Muscle layer of colon (tissue), 2 donors: ENCODE data around the gene RASA3.

ENCODE experiments used
- H3K27ac ChIP-seq: one replicate; pipeline ENCODE4 v1.7.0; 2013; ENCODE audit warnings: low read depth, mild to moderate bottlenecking, low read length, moderate library complexity
- H3K27me3 ChIP-seq, 2 donors: one replicate each; pipeline ENCODE4 v1.7.0; 2013; ENCODE audit warnings: low read length in 2 of 2, mild to moderate bottlenecking in 2 of 2; ENCODE audit not compliant: insufficient read depth in 2 of 2, control insufficient read depth in 1 of 2
- H3K36me3 ChIP-seq: one replicate; pipeline ENCODE4 v1.7.0; 2013; ENCODE audit warnings: mild to moderate bottlenecking, low read length; ENCODE audit not compliant: insufficient read depth
- H3K4me1 ChIP-seq: one replicate; pipeline ENCODE4 v1.7.0; 2013; ENCODE audit warnings: mild to moderate bottlenecking, low read length; ENCODE audit not compliant: insufficient read depth
- H3K4me3 ChIP-seq, 2 donors: one replicate each; pipeline ENCODE4 v1.7.0; 2013; ENCODE audit warnings: low read length in 2 of 2, low read depth in 1 of 2, mild to moderate bottlenecking in 1 of 2, moderate library complexity in 1 of 2
- H3K9ac ChIP-seq: one replicate; pipeline ENCODE4 v1.7.0; 2013; ENCODE audit warnings: low read length
- H3K9me3 ChIP-seq: one replicate; pipeline ENCODE4 v1.7.0; 2013; ENCODE audit warnings: mild to moderate bottlenecking, low read length
- donor health status: abdominal sarcoma.
- donor health status: Adenocarcinoma of cecum.

Gene RASA3

DNA sequence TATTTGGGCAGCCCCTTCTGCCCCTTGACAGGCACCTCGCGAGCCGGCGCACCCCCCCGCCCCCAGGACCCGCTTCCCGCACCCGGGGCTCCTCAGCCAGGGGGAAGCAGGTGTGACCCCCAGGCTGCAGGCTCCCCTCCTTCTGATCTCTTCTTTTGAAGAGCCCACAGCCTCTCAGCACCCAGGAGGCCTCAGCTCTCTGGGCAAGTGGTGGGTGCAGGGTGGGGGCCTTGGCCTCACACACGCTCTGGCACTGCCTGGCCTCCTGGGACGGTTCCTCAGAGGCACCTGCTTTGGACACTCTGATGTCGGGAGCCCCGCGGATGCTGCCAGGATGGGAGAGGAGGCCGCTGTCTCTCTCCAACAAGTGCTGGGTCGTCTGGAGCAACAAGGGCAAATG, 157.0 kb downstream of the RASA3 start:
- H3K4me1 ChIP-seq: peaks cover 16% of the 10 kb centered on the region
- no peak overlapping the region for H3K9ac ChIP-seq
- H3K9me3 ChIP-seq: no peaks in the 10 kb centered on the region
- no peaks in the 10 kb centered on the region for H3K27me3 ChIP-seq
- H3K27ac ChIP-seq: no peak overlapping the region
- H3K36me3 ChIP-seq: peaks cover 14% of the 10 kb centered on the region
- no peak overlapping the region for H3K4me3 ChIP-seq

DNA sequence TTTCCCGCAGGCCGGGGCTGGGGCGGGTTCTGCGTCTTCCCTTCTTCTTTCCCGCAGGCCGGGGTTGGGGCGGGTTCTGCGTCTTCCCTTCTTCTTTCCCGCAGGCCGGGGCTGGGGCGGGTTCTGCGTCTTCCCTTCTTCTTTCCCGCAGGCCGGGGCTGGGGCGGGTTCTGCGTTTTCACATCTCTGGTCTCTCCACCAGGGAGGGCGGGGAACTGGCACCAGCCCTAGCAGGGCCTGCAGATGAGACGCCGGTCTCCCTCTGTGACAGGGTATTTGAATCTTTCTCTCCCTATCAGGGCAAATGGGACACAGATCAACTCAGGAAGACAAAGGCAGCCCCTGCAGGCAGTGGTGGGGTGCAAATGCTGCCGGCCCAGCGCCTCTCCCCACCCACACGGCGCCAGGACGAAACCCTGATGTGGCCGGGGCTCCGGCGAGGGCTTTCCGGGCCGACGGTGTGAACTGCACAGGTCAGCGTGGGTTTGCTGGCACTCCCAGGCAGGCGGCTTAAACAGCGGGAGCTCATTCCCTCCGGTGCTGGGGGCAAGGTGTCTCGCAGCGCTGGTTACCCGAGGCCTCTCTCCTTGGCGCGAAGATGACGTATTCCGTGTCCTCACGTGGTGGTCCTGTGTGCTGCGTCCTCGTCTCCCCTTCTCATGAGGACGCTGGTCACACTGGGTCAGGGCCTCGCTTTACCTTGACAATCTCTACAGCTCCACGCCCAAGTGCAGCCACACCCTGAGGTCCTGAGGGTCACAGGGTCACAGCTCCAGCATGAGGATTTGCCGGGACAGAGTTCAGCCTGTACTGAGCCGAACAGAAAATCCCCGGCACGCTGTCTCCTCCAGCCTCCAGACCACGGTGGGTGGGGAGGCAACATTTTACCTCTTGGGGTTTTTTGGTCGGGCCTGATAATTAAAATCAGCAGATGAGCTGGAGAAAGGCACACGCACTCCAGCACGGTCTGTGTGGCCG, 157.8 kb downstream of the RASA3 start:
- Histone ChIP-seq H3K4me3 (no peak overlapping the region), H3K27ac (no peak overlapping the region), H3K27me3 (no peaks in the 10 kb centered on the region), H3K9ac (no peak overlapping the region), H3K36me3 (peaks cover 7% of the 10 kb centered on the region), H3K4me1 (peaks cover 18% of the 10 kb centered on the region), H3K9me3 (no peaks in the 10 kb centered on the region)

DNA sequence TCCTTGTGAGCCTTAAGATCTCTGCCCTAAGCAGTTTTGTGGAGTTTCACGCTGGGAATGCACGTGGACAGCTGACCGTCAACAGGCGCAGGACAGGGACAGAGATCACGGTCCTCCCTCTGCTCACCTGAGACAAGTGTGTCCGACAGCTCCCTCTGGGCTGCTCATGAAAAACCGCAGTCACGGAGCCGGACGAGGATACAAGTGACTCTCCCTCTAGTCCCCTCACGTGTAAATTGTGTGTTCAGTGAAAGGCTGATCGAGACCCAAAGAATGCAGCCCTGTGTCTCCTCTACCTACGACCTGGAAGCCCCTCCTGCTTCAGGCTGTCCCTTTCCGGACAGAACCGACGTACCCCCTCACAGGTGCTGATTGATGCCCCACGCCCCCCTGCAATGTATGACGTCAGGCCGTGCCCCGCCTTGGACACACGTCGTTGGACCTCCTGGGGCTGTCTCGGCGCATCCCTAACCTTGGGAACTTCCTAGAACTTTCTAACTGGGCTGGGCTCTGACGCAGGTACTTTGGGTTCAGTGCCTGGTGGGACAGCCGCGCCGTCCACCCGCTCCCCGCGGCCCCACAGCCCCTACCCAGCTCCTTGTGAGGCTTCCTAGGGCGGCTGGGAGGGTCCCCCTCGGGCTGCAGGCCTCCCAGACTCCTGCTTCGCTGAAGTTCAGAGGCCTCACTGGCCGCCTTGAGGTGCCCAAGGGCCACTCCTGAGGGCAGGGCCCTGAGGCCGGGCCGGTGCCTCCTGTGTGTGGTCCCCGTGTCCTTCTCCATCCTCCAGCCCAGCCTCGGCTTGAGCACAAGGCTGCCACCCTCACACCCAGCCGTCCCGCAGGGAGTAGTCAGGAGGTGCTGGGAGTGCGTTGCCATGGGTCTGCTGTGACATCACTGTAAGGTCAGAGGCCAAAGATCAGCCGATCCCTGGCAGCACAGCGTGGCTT, 158.9 kb downstream of the RASA3 start, which contains the start of gene C13orf46:
Gene C13orf46, minus strand, starts transcription at position 859 of the 947 bp plus-strand sequence. Its CDS starts 79 bp downstream, at position 780.
- no peak within 1 kb of the TSS for H3K9ac ChIP-seq
- peaks cover 7% of the 10 kb centered on the region for H3K36me3 ChIP-seq
- no peak within 1 kb of the TSS for H3K27ac ChIP-seq
- H3K9me3 ChIP-seq: no peaks in the 10 kb centered on the region
- peaks cover 18% of the 10 kb centered on the region for H3K4me1 ChIP-seq
- H3K27me3 ChIP-seq: no peaks in the 10 kb centered on the region
- no peak within 1 kb of the TSS for H3K4me3 ChIP-seq

DNA sequence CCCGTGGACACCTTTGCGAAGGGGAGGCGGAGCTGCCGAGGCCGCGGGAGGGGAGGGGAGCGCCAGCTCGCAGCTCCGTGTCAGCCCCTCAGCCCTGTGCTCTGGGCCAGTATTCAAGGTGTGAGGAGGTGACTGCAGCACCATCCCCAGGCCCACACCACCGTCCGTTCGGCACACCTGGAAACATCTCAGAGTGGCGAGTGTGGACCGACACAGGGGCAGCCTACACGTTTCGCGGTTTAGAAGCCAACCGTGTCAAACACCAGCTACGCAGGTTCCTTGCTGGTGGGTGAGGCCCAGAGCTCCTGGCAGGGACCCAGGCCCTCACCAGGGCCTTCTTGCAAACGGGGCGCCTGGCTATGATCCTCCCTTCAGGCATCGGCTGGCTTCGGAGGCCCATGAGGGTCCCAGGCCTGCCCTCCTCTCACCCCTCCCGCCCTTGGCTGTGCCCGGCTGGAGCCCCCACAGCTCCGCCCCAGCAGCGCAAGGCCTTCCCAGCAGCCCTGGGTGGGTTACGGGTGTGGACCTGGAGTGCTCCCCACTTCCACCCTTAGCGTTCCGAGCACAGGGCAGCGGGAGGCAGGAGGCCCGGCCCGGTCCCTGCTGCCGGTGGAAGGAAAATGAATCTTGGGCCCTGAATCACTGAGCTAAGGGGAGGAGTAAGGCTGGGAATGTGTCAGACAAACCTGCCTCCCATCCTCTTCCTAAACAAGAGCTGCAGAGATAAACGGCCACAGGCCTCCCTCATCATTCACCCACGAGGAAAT, 159.8 kb downstream of the RASA3 start:
- no peak overlapping the region for H3K9ac ChIP-seq
- H3K36me3 ChIP-seq: peaks cover 7% of the 10 kb centered on the region
- no peak overlapping the region for H3K4me3 ChIP-seq
- H3K9me3 ChIP-seq: no peaks in the 10 kb centered on the region
- peaks cover 18% of the 10 kb centered on the region for H3K4me1 ChIP-seq
- no peaks in the 10 kb centered on the region for H3K27me3 ChIP-seq
- no peak overlapping the region for H3K27ac ChIP-seq

DNA sequence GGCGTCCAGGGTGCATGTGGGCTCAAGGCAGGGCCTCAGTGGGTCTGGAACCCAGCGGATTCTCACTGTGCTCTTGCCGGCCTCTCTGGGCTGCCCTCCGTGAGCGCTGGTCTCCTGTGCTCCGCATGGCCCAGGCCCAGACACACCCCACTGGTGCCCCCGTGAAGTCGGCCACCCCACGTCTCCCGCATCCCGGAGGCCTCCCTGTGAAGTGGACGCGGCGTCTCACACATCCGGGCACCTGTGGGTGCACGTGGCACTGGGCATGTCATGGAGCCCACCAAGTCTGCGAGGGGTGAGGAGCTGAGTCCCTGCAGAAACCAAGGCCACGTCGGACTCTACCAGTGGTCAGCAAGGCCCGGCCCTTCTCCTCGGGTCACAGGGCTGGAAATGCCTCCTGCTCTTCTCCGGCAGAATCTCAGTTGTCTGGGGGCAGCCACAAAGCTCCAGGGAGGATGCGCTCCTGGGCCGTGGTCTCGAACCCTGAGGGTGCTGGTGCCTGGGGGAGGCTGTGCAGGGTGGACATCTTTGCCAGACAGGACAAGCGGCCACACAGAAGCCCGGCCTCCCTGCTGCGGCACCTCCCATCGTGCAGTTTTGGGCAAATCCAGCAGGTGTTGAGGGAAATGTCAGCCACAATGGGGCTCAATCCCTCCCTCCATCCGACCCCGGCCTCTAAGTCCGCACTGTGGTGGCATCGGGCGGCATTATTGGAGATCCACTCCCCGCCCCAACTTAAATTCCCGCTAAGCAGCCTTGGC, 160.8 kb downstream of the RASA3 start:
- Histone ChIP-seq H3K4me1 (peaks cover 18% of the 10 kb centered on the region), H3K4me3 (no peak overlapping the region), H3K27ac (peak overlapping the region; percentile 46)

DNA sequence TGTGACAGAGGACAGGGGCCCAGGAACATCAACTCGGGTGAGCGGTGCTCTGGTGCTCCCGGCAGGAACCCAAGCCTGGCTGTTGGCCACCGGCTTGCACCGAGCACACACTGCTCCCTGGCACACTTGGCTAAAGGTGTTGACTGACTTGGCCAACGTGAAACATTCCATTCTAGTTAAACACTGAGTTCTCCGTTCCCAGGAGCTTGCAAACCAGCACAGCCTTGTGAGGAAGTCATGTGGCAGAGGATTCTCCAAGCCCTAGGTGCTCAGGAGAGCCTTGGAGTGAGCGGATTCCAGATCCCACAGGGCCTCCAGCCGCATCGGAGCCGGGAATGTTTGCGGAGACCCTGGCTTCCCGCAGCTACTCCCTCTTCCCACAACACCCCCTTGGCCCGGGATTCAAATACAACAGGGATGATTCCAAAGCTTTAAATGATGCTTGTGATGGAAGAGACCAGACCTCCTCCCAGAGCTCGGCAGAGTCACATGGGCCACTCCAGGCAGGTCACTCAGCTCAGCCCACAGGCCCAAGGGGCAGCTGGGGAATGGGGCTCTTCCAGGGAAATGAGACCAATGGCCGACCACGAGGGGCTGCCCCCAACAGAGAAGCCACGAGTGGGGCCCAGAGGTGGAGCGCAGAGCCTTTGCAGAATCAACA, 161.5 kb downstream of the RASA3 start:
- Histone ChIP-seq H3K36me3 (no peaks in the 10 kb centered on the region), H3K4me1 (peaks cover 18% of the 10 kb centered on the region), H3K9ac (no peak overlapping the region), H3K4me3 (no peak overlapping the region), H3K9me3 (no peaks in the 10 kb centered on the region), H3K27me3 (no peaks in the 10 kb centered on the region), H3K27ac (peak overlapping the region; percentile 46)

More for the DNA sequence above, 160.8 kb downstream of the RASA3 start:
- no peaks in the 10 kb centered on the region for H3K36me3 ChIP-seq
- H3K9ac ChIP-seq: no peak overlapping the region
- no peaks in the 10 kb centered on the region for H3K27me3 ChIP-seq
- no peaks in the 10 kb centered on the region for H3K9me3 ChIP-seq

DNA sequence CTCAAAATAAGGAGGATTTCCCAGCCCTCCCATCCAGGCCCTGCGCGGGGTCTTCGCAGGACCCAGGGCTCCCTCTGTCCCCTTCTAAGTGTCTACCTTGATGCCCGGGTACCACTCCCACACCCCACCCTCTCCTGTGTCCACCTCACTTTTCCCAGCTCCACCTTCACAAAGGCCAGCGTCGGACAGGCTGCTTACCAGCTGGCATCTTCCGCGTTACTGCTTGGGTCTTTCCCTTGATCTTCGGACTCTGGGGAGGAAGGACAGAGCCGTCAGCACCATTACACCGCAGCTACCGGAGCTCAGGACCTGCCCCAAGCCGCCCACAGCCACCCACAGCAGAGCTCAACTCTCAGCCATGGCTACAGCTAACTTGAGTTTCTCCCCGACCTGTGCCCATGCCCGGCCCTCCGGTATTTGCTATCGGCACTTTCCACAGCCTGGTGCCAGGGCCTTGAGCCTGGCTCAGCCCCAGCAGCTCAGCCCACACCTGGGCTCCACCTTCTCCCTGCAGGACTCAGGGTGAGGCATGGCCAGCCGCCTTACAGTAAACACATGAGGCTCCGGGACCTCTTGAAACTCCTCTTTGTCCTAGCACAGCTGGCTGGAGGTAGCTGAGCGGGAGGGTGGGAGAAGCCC, 162.3 kb downstream of the RASA3 start:
- H3K27ac ChIP-seq: no peak overlapping the region
- no peaks in the 10 kb centered on the region for H3K36me3 ChIP-seq
- H3K9ac ChIP-seq: no peak overlapping the region
- no peaks in the 10 kb centered on the region for H3K27me3 ChIP-seq
- peaks cover 18% of the 10 kb centered on the region for H3K4me1 ChIP-seq
- no peak overlapping the region for H3K4me3 ChIP-seq
- no peaks in the 10 kb centered on the region for H3K9me3 ChIP-seq

DNA sequence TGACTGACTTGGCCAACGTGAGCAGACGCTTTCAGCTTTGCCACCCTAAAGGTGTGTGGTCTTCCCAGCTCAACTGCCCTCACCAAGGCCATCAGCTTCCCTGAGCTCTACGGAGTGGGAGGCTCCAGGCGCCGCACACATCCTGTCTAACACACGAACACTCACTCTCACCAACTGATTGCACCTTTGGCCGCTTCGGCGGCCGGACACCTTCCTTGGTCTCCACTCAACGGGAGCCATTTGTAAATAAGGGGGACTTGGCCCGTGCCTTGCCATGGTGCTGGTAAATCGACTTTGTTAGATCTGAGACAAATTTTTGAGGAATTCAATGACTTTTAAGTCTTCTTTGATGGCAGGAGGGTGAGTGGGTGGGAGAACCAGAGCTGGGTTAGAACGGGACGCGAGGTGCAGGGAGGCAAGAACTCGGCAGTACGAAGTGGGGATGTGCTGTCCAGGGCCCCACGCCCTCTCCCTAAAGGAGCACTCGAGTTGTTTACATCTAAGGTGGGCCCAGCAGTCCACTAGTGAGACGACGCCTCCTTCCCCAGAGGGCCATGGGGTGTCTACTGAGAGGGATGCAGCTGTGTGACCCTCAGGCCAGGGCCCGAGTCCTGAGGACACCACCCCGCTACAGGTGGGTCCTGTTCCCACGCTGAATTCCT, 163.0 kb downstream of the RASA3 start:
- Histone ChIP-seq H3K9me3 (no peaks in the 10 kb centered on the region), H3K36me3 (no peaks in the 10 kb centered on the region), H3K27ac (no peak overlapping the region), H3K4me3 (no peak overlapping the region), H3K9ac (no peak overlapping the region), H3K4me1 (peaks cover 18% of the 10 kb centered on the region), H3K27me3 (no peaks in the 10 kb centered on the region)

DNA sequence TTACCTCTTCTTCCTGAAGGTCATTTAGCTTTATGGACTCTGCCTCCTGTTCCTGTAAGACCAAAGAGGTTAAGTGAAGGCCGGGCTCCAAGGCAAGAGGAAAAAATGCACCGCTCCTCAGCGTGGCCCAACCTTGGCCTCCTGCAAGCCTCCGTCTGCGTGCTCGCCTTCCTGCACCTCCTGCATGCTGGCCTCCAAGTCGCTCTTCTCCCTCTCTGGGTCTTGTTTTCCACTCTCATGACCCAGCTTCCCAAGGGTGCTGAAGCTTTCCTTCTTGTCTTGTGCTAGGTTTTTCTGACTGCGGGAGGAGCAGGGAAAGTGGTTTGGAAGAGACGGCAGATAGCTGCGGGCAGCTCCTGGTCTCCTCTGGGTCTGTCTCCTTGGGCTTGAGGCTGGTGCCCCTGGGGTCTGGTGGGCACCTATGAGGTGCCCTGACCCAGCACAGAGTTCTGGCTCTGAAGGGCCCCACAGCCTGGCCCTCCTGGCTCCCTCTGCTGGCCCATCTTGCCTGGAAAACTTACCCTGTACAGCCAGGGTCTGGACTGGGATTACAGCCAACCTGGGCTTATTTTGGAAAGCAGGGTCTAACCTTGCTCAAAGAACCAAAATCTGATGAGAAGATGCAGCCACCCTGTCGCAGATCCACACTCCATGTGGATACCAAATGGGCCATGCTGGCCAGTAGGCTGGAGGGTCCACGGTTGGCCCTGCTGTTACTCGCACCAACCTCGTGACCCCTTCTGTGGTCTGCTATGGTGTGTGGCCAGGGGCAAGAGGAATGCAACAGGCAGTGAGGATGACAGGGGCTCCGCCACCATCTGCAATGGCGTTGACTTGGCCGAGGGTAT, 163.7 kb downstream of the RASA3 start:
- H3K4me1 ChIP-seq: peaks cover 18% of the 10 kb centered on the region
- H3K27me3 ChIP-seq: no peaks in the 10 kb centered on the region
- no peak overlapping the region for H3K4me3 ChIP-seq

More for the DNA sequence above, 163.7 kb downstream of the RASA3 start:
- Histone ChIP-seq H3K27ac (no peak overlapping the region), H3K36me3 (no peaks in the 10 kb centered on the region), H3K9ac (no peak overlapping the region), H3K9me3 (no peaks in the 10 kb centered on the region)
